HEK293 (cell line): ENCODE measurements around the gene FOSL1.

Experiments
- KLF1 ChIP-seq: fragments of 450-650 bp; formaldehyde crosslinking; IDR thresholded peaks from 2 replicates; pipeline ENCODE4 v1.5.1; 2016; ENCODE audit warnings: missing biosample characterization, missing genetic modification characterization
- KLF9 ChIP-seq: fragments of 450-650 bp; formaldehyde crosslinking; IDR thresholded peaks from 2 replicates; pipeline ENCODE4 v1.5.1; 2016; ENCODE audit warnings: missing biosample characterization, missing genetic modification characterization, low read depth
- YY1 ChIP-seq: fragments of 450-650 bp; formaldehyde crosslinking; IDR thresholded peaks from 2 replicates; pipeline ENCODE4 v1.5.1; 2018; ENCODE audit warnings: missing biosample characterization, missing genetic modification characterization
- ZNF138 ChIP-seq: fragments of 450-650 bp; formaldehyde crosslinking; IDR thresholded peaks from 2 replicates; pipeline ENCODE4 v1.5.1; 2016; ENCODE audit warnings: missing biosample characterization, missing genetic modification characterization, borderline replicate concordance
- ZNF157 ChIP-seq: fragments of 450-650 bp; formaldehyde crosslinking; IDR thresholded peaks from 2 replicates; pipeline ENCODE4 v1.5.1; 2016; ENCODE audit warnings: missing biosample characterization, missing genetic modification characterization
- ZNF24 ChIP-seq: fragments of 450-650 bp; formaldehyde crosslinking; IDR thresholded peaks from 2 replicates; pipeline ENCODE4 v1.5.1; 2016; ENCODE audit warnings: missing biosample characterization, missing genetic modification characterization
- ZNF37A ChIP-seq: fragments of 450-650 bp; IDR thresholded peaks from 2 replicates; pipeline ENCODE4 v1.5.1; 2018; ENCODE audit warnings: missing biosample characterization, missing genetic modification characterization
- ZNF391 ChIP-seq: fragments of 450-650 bp; formaldehyde crosslinking; IDR thresholded peaks from 2 replicates; pipeline ENCODE4 v1.5.1; 2016; ENCODE audit warnings: low read depth, missing biosample characterization, missing genetic modification characterization, borderline replicate concordance
- ZNF561 ChIP-seq: fragments of 450-650 bp; IDR thresholded peaks from 2 replicates; pipeline ENCODE4 v1.5.1; 2018; ENCODE audit warnings: missing biosample characterization, missing genetic modification characterization, borderline replicate concordance
- ZNF76 ChIP-seq: fragments of 450-650 bp; formaldehyde crosslinking; IDR thresholded peaks from 2 replicates; pipeline ENCODE4; 2016; ENCODE audit warnings: low read depth, missing biosample characterization, missing genetic modification characterization, borderline replicate concordance
- ZSCAN30 ChIP-seq: fragments of 450-650 bp; IDR thresholded peaks from 2 replicates; pipeline ENCODE4 v1.5.1; 2018; ENCODE audit warnings: missing biosample characterization, mild to moderate bottlenecking, missing genetic modification characterization, moderate library complexity
- TF ChIP-seq, protein P1 (sequence below): fragments of 450-650 bp; formaldehyde crosslinking; IDR thresholded peaks from 2 replicates; pipeline ENCODE4 v1.5.1; 2016; ENCODE audit warnings: missing biosample characterization, missing genetic modification characterization
- TF ChIP-seq, protein P2 (sequence below): fragments of 450-650 bp; formaldehyde crosslinking; IDR thresholded peaks from 2 replicates; pipeline ENCODE4 v1.5.1; 2016; ENCODE audit warnings: missing biosample characterization, missing genetic modification characterization
- TF ChIP-seq, protein P3 (sequence below): fragments of 450-650 bp; formaldehyde crosslinking; IDR thresholded peaks from 2 replicates; pipeline ENCODE4 v1.5.1; 2016; ENCODE audit warnings: missing biosample characterization, missing genetic modification characterization
- TF ChIP-seq, protein P4 (sequence below): fragments of 450-650 bp; formaldehyde crosslinking; IDR thresholded peaks from 2 replicates; pipeline ENCODE4 v1.5.1; 2016; ENCODE audit warnings: missing biosample characterization, missing genetic modification characterization
- TF ChIP-seq, protein P5 (sequence below): fragments of 450-650 bp; formaldehyde crosslinking; IDR thresholded peaks from 2 replicates; pipeline ENCODE4 v1.5.1; 2016; ENCODE audit warnings: missing biosample characterization, missing genetic modification characterization, borderline replicate concordance
- TF ChIP-seq, protein P6 (sequence below): fragments of 450-650 bp; formaldehyde crosslinking; optimal IDR thresholded peaks from 2 replicates; pipeline ENCODE3; 2016; ENCODE audit warnings: missing biosample characterization, mild to moderate bottlenecking, missing genetic modification characterization
- TF ChIP-seq, protein P7 (sequence below): fragments of 450-650 bp; IDR thresholded peaks from 2 replicates; pipeline ENCODE4 v1.5.1; 2018; ENCODE audit warnings: missing biosample characterization, mild to moderate bottlenecking, missing genetic modification characterization
- TF ChIP-seq, protein P8 (sequence below): fragments of 450-650 bp; formaldehyde crosslinking; IDR thresholded peaks from 2 replicates; pipeline ENCODE4 v1.5.1; 2016; ENCODE audit warnings: missing biosample characterization, missing genetic modification characterization
- TF ChIP-seq, protein P9 (sequence below): fragments of 450-650 bp; formaldehyde crosslinking; IDR thresholded peaks from 2 replicates; pipeline ENCODE4; 2016; ENCODE audit warnings: missing biosample characterization, missing genetic modification characterization

Gene FOSL1

DNA sequence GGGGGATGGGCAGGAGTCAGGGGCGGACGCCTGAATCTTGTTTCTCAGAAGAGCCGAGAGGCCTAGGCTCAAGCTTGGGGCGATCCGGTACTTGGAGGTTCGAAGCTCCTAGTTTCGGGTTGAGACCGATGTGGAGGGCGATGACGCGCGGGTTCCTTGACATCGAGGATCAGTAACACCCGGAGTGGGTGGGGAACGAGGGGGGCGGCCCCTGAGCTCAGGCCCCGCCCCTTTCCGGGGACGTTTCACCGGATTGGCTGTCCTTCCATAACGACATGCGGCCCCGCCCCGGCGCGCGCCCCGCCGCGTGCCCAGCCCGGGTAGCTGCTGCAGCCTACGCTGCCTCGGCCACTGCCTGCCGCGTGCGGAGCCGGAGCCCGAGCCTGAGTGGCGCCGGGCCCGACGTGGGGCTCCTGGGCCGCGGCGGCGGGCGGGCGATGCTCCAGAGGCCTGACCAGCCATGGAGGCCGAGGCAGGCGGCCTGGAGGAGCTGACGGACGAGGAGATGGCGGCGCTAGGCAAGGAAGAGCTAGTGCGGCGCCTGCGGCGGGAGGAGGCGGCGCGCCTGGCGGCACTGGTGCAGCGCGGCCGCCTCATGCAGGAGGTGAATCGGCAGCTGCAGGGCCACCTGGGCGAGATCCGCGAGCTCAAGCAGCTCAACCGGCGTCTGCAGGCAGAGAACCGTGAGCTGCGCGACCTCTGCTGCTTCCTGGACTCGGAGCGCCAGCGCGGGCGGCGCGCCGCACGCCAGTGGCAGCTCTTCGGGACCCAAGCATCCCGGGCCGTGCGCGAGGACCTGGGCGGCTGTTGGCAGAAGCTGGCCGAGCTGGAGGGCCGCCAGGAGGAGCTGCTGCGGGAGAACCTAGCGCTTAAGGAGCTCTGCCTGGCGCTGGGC is 9.6 kb downstream of the FOSL1 start, which contains the start of gene CCDC85B (continued):
- TF ChIP-seq, protein P1, sequence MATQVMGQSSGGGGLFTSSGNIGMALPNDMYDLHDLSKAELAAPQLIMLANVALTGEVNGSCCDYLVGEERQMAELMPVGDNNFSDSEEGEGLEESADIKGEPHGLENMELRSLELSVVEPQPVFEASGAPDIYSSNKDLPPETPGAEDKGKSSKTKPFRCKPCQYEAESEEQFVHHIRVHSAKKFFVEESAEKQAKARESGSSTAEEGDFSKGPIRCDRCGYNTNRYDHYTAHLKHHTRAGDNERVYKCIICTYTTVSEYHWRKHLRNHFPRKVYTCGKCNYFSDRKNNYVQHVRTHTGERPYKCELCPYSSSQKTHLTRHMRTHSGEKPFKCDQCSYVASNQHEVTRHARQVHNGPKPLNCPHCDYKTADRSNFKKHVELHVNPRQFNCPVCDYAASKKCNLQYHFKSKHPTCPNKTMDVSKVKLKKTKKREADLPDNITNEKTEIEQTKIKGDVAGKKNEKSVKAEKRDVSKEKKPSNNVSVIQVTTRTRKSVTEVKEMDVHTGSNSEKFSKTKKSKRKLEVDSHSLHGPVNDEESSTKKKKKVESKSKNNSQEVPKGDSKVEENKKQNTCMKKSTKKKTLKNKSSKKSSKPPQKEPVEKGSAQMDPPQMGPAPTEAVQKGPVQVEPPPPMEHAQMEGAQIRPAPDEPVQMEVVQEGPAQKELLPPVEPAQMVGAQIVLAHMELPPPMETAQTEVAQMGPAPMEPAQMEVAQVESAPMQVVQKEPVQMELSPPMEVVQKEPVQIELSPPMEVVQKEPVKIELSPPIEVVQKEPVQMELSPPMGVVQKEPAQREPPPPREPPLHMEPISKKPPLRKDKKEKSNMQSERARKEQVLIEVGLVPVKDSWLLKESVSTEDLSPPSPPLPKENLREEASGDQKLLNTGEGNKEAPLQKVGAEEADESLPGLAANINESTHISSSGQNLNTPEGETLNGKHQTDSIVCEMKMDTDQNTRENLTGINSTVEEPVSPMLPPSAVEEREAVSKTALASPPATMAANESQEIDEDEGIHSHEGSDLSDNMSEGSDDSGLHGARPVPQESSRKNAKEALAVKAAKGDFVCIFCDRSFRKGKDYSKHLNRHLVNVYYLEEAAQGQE (tag by site-specific recombination) = 0 out of 2 replicates have a peak, but pooled peaks have one; percentile 7
- TF ChIP-seq, protein P2, sequence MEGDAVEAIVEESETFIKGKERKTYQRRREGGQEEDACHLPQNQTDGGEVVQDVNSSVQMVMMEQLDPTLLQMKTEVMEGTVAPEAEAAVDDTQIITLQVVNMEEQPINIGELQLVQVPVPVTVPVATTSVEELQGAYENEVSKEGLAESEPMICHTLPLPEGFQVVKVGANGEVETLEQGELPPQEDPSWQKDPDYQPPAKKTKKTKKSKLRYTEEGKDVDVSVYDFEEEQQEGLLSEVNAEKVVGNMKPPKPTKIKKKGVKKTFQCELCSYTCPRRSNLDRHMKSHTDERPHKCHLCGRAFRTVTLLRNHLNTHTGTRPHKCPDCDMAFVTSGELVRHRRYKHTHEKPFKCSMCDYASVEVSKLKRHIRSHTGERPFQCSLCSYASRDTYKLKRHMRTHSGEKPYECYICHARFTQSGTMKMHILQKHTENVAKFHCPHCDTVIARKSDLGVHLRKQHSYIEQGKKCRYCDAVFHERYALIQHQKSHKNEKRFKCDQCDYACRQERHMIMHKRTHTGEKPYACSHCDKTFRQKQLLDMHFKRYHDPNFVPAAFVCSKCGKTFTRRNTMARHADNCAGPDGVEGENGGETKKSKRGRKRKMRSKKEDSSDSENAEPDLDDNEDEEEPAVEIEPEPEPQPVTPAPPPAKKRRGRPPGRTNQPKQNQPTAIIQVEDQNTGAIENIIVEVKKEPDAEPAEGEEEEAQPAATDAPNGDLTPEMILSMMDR (tag by site-specific recombination) = peak; percentile 75
- TF ChIP-seq, protein P3, sequence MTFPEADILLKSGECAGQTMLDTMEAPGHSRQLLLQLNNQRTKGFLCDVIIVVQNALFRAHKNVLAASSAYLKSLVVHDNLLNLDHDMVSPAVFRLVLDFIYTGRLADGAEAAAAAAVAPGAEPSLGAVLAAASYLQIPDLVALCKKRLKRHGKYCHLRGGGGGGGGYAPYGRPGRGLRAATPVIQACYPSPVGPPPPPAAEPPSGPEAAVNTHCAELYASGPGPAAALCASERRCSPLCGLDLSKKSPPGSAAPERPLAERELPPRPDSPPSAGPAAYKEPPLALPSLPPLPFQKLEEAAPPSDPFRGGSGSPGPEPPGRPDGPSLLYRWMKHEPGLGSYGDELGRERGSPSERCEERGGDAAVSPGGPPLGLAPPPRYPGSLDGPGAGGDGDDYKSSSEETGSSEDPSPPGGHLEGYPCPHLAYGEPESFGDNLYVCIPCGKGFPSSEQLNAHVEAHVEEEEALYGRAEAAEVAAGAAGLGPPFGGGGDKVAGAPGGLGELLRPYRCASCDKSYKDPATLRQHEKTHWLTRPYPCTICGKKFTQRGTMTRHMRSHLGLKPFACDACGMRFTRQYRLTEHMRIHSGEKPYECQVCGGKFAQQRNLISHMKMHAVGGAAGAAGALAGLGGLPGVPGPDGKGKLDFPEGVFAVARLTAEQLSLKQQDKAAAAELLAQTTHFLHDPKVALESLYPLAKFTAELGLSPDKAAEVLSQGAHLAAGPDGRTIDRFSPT (tag by site-specific recombination) = peak; percentile 17; the same call in 1 of the 2 replicates
- TF ChIP-seq, protein P4, sequence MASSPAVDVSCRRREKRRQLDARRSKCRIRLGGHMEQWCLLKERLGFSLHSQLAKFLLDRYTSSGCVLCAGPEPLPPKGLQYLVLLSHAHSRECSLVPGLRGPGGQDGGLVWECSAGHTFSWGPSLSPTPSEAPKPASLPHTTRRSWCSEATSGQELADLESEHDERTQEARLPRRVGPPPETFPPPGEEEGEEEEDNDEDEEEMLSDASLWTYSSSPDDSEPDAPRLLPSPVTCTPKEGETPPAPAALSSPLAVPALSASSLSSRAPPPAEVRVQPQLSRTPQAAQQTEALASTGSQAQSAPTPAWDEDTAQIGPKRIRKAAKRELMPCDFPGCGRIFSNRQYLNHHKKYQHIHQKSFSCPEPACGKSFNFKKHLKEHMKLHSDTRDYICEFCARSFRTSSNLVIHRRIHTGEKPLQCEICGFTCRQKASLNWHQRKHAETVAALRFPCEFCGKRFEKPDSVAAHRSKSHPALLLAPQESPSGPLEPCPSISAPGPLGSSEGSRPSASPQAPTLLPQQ (tag by site-specific recombination) = 0 out of 2 replicates have a peak, but pooled peaks have one; percentile 30
- TF ChIP-seq, protein P5, sequence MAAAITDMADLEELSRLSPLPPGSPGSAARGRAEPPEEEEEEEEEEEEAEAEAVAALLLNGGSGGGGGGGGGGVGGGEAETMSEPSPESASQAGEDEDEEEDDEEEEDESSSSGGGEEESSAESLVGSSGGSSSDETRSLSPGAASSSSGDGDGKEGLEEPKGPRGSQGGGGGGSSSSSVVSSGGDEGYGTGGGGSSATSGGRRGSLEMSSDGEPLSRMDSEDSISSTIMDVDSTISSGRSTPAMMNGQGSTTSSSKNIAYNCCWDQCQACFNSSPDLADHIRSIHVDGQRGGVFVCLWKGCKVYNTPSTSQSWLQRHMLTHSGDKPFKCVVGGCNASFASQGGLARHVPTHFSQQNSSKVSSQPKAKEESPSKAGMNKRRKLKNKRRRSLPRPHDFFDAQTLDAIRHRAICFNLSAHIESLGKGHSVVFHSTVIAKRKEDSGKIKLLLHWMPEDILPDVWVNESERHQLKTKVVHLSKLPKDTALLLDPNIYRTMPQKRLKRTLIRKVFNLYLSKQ (tag by site-specific recombination) = no peak
- TF ChIP-seq KLF1 (tag by site-specific recombination) = 0 out of 2 replicates have a peak, but pooled peaks have one; percentile 11
- TF ChIP-seq, protein P6, sequence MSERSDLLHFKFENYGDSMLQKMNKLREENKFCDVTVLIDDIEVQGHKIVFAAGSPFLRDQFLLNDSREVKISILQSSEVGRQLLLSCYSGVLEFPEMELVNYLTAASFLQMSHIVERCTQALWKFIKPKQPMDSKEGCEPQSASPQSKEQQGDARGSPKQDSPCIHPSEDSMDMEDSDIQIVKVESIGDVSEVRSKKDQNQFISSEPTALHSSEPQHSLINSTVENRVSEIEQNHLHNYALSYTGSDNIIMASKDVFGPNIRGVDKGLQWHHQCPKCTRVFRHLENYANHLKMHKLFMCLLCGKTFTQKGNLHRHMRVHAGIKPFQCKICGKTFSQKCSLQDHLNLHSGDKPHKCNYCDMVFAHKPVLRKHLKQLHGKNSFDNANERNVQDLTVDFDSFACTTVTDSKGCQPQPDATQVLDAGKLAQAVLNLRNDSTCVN (tag by site-specific recombination) = peak; percentile 90
- TF ChIP-seq, protein P7, sequence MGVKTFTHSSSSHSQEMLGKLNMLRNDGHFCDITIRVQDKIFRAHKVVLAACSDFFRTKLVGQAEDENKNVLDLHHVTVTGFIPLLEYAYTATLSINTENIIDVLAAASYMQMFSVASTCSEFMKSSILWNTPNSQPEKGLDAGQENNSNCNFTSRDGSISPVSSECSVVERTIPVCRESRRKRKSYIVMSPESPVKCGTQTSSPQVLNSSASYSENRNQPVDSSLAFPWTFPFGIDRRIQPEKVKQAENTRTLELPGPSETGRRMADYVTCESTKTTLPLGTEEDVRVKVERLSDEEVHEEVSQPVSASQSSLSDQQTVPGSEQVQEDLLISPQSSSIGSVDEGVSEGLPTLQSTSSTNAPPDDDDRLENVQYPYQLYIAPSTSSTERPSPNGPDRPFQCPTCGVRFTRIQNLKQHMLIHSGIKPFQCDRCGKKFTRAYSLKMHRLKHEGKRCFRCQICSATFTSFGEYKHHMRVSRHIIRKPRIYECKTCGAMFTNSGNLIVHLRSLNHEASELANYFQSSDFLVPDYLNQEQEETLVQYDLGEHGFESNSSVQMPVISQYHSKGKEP (tag by site-specific recombination) = peak; percentile 46; the same call in 1 of the 2 replicates
- TF ChIP-seq ZNF391 = peak; percentile 57; the same call in 1 of the 2 replicates
- TF ChIP-seq, protein P8, sequence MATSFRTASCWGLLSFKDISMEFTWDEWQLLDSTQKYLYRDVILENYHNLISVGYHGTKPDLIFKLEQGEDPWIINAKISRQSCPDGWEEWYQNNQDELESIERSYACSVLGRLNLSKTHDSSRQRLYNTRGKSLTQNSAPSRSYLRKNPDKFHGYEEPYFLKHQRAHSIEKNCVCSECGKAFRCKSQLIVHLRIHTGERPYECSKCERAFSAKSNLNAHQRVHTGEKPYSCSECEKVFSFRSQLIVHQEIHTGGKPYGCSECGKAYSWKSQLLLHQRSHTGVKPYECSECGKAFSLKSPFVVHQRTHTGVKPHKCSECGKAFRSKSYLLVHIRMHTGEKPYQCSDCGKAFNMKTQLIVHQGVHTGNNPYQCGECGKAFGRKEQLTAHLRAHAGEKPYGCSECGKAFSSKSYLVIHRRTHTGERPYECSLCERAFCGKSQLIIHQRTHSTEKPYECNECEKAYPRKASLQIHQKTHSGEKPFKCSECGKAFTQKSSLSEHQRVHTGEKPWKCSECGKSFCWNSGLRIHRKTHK = no peak
- TF ChIP-seq YY1 (tag by site-specific recombination) = peak; percentile 52; the same call in 1 of the 2 replicates
- TF ChIP-seq ZNF24 (tag by site-specific recombination) = no peak
- TF ChIP-seq ZSCAN30 (tag by site-specific recombination) = peak; percentile 54; the same call in 1 of the 2 replicates
- TF ChIP-seq ZNF561 (tag by site-specific recombination) = peak; percentile 35; the same call in 1 of the 2 replicates
- TF ChIP-seq ZNF138 (tag by site-specific recombination) = no peak
- TF ChIP-seq, protein P9, sequence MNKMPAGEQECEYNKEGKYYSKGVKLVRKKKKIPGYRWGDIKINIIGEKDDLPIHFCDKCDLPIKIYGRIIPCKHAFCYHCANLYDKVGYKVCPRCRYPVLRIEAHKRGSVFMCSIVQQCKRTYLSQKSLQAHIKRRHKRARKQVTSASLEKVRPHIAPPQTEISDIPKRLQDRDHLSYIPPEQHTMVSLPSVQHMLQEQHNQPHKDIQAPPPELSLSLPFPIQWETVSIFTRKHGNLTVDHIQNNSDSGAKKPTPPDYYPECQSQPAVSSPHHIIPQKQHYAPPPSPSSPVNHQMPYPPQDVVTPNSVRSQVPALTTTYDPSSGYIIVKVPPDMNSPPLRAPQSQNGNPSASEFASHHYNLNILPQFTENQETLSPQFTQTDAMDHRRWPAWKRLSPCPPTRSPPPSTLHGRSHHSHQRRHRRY (tag by site-specific recombination) = no peak
- peak; percentile 49; the same call in 1 of the 2 replicates for TF ChIP-seq KLF9
- no peak for TF ChIP-seq ZNF157 (tag by site-specific recombination)
- TF ChIP-seq ZNF37A = no peak
- TF ChIP-seq ZNF76 = peak; percentile 36; the same call in 1 of the 2 replicates
